Coronary artery (tissue), 2 donors: Measurements from ENCODE around the gene ACSM3.
A peak's percentile ranks its signal among the peaks of the same experiment; 100 is the strongest.
"Not testable (repeated sequence)": the region's sequence is repeated elsewhere in the genome, so short reads cannot be mapped to it uniquely, and the experiment has no call there.

Source experiments
- DNase-seq: peaks from one replicate; pipeline ENCODE4 v3.0.0-alpha.2; 2017; ENCODE audit warnings: low spot score
- H3K27ac ChIP-seq, 2 donors: fragments of 200-600 bp; sonication (generic); one replicate each; pipeline ENCODE4 v1.5.1; 2016 to 2019
- H3K4me3 ChIP-seq: fragments of 200-600 bp; sonication (generic); 2 replicates; pipeline ENCODE4 v1.5.1; 2016; ENCODE audit warnings: mild to moderate bottlenecking, moderate library complexity
- CTCF ChIP-seq: fragments of 200-600 bp; sonication (generic); IDR thresholded peaks from one replicate; pipeline ENCODE4 v1.5.1; 2019; ENCODE audit warnings: antibody characterized with exemption

Gene ACSM3

GRCh38 chr16:20763461-20764232, at the start of gene ACSM3:
Gene ACSM3 (plus strand): TSS chr16:20764014. CDS start chr16:20770035, 6,021 bp downstream.
- TF ChIP-seq CTCF: no peak

GRCh38 chr16:20717718-20718117, 46.1 kb upstream of the ACSM3 start:
- DNase-seq, H3K4me3 ChIP-seq, H3K27ac ChIP-seq: not testable (repeated sequence)

More at GRCh38 chr16:20763461-20764232, at the start of gene ACSM3:
- Histone ChIP-seq H3K27ac (peak within 1 kb of the TSS; percentile 33 to 52), H3K4me3 (peak within 1 kb of the TSS; percentile 49)
- no peak for DNase-seq

GRCh38 chr16:20720251-20720650, 43.6 kb upstream of the ACSM3 start:
- TF ChIP-seq CTCF: no peak
- no peak overlapping the region for H3K27ac ChIP-seq
- no peak overlapping the region for H3K4me3 ChIP-seq
- no peak for DNase-seq

GRCh38 chr16:20726661-20727060, 37.2 kb upstream of the ACSM3 start:
- no peak overlapping the region for H3K27ac ChIP-seq
- TF ChIP-seq CTCF: no peak
- H3K4me3 ChIP-seq: no peak overlapping the region
- DNase-seq: no peak

GRCh38 chr16:20727181-20727580, 36.6 kb upstream of the ACSM3 start:
- DNase-seq: no peak
- Histone ChIP-seq H3K27ac (no peak overlapping the region), H3K4me3 (no peak overlapping the region)
- no peak for TF ChIP-seq CTCF

- no peak for TF ChIP-seq CTCF
- no peak for DNase-seq
- Histone ChIP-seq H3K27ac (no peak overlapping the region), H3K4me3 (no peak overlapping the region)
These were observed 34.7 kb upstream of the ACSM3 start for GRCh38 chr16:20729141-20729540.

GRCh38 chr16:20734056-20734455, 29.8 kb upstream of the ACSM3 start:
- no peak overlapping the region for H3K27ac ChIP-seq

More at GRCh38 chr16:20734056-20734455, 29.8 kb upstream of the ACSM3 start:
- no peak overlapping the region for H3K4me3 ChIP-seq
- TF ChIP-seq CTCF: no peak
- DNase-seq: no peak
